ENCODE measurements around the gene SH3RF3. TPM values are rescaled to one million over a fixed set of nuclear protein-coding genes. Genes with fewer than 3 reads are reported as not detected.

SH3RF3 gene
- total and polyA plus RNA-seq, 10 of the 15 experiments (the other 5 are each of a cell fraction or from before 2014, with no cell fraction given) = 0.08 to 8.8 (median 2.3) TPM

- H3K79me2 ChIP-seq (ENCODE audit: control insufficient read depth, insufficient read depth, low read length) = no peaks in the 10 kb centered on the region
- in situ Hi-C loops (cut with MboI) = no loop called here
- POLR2A ChIA-PET = no interaction called here
- no peak overlapping the region for H3K4me3 ChIP-seq
- H4K20me1 ChIP-seq (ENCODE audit: control insufficient read depth, insufficient read depth) = no peaks in the 10 kb centered on the region
- FAIRE-seq (no peak), DNase-seq (ENCODE audit: low read depth, low spot score) (no peak), ATAC-seq (no peak)
- no peaks in the 10 kb centered on the region for H3K9me3 ChIP-seq (replicated peaks; ENCODE audit: control insufficient read depth, insufficient read depth, low read length)
- H3K4me2 ChIP-seq (ENCODE audit: control insufficient read depth, insufficient read depth) = no peak overlapping the region
- intact Hi-C loops (cut with micrococcal nuclease; ENCODE audit: unreplicated experiment) = loop anchor here (2.0 to 10.0 kb wide), 2 partner anchors 29 to 473 kb away; no protein-coding TSS in a partner anchor
- H3K27me3 ChIP-seq (replicated peaks in 1 of 2; ENCODE audit: control insufficient read depth in 2 of 2, insufficient read depth in 2 of 2, low read length in 1 of 2) = no peaks in the 10 kb centered on the region
- H2AFZ ChIP-seq (ENCODE audit: control insufficient read depth, low read depth, low read length) = no peak overlapping the region
- RAD21 ChIA-PET (ENCODE audit: unreplicated experiment) = interaction anchor here (1.2 to 1.5 kb wide), 5 partner anchors 28 to 391 kb away, joined by 4 to 6 read pairs (median 5); no protein-coding TSS in a partner anchor
- H3K27ac ChIP-seq (ENCODE audit: control insufficient read depth, insufficient read depth) = no peak overlapping the region
- H3K9ac ChIP-seq (ENCODE audit: control insufficient read depth, insufficient read depth, low read length) = no peak overlapping the region
- TF ChIP-seq BCL3 (IDR thresholded peaks at IDR 0.05; ENCODE audit: borderline replicate concordance, insufficient read depth, low read depth, low read length, poor library complexity, severe bottlenecking) (peak; percentile 24), POLR2AphosphoS5 (IDR thresholded peaks at IDR 0.05; ENCODE audit: low read length) (no peak), USF2 (IDR thresholded peaks at IDR 0.05; ENCODE audit: borderline replicate concordance, low read depth, low read length) (no peak)
- no TSS peak for BruUV-seq (replicated peaks)
- peaks cover 29% of the 10 kb centered on the region for H3K4me1 ChIP-seq (ENCODE audit: control insufficient read depth, insufficient read depth, low read length)
- CTCF ChIA-PET = interaction anchor here (3.2 kb wide), 1 partner anchor 29 kb away, joined by 32 read pairs; no protein-coding TSS in a partner anchor
- SMC1A ChIA-PET (ENCODE audit: uncharacterized antibody, unreplicated experiment) = interaction anchor here (0.7 to 2.0 kb wide), 4 partner anchors 12 to 219 kb away, joined by 3 to 12 read pairs (median 3); no protein-coding TSS in a partner anchor
- no peaks in the 10 kb centered on the region for H3K36me3 ChIP-seq (ENCODE audit: control insufficient read depth in 2 of 2, insufficient read depth in 2 of 2, low read length in 1 of 2)
- WGBS (ENCODE audit: insufficient coverage, insufficient replicate concordance, low lambda C conversion rate, missing lambda C conversion rate) = 73% methylated on average over 26 of the region's 26 CpGs
Observed at GRCh38 chr2:109517118-109517889, 388.3 kb downstream of the SH3RF3 start.

Data from GM12878 (cell line).